A673 (cell line): Measurements from ENCODE around the gene GPR153.

ENCODE experiments used
- EZH2 ChIP-seq: fragments of 200-600 bp; sonication (generic); IDR thresholded peaks from 2 replicates; pipeline ENCODE4 v1.6.1; 2017; ENCODE audit warnings: borderline replicate concordance, low read depth, mild to moderate bottlenecking, mixed read lengths, antibody characterized with exemption, low read length; ENCODE audit not compliant: poor library complexity, severe bottlenecking
- TF ChIP-seq, protein P1 (sequence below): fragments of 300-800, 200-600 bp; sonication (generic); conservative IDR thresholded peaks from 2 replicates; pipeline ENCODE4 v1.5.1; 2017; ENCODE audit warnings: low read depth, mild to moderate bottlenecking, antibody characterized with exemption, low read length, moderate library complexity, mixed read lengths

- TF ChIP-seq, protein P1, sequence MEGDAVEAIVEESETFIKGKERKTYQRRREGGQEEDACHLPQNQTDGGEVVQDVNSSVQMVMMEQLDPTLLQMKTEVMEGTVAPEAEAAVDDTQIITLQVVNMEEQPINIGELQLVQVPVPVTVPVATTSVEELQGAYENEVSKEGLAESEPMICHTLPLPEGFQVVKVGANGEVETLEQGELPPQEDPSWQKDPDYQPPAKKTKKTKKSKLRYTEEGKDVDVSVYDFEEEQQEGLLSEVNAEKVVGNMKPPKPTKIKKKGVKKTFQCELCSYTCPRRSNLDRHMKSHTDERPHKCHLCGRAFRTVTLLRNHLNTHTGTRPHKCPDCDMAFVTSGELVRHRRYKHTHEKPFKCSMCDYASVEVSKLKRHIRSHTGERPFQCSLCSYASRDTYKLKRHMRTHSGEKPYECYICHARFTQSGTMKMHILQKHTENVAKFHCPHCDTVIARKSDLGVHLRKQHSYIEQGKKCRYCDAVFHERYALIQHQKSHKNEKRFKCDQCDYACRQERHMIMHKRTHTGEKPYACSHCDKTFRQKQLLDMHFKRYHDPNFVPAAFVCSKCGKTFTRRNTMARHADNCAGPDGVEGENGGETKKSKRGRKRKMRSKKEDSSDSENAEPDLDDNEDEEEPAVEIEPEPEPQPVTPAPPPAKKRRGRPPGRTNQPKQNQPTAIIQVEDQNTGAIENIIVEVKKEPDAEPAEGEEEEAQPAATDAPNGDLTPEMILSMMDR, result no peak
- no peak for TF ChIP-seq EZH2
Measured at GRCh38 chr1:6287029-6287428, 26.1 kb upstream of the GPR153 start.
